ENCODE results near the gene NGFR.

GRCh38 chr17:49456183-49456965, 38.7 kb upstream of the NGFR start:
- no peak for TF ChIP-seq POLR2A (IDR thresholded peaks at IDR 0.05)
- TF ChIP-seq CTCF (IDR thresholded peaks at IDR 0.05): no peak
